Osteocyte (in vitro differentiated cells): ENCODE data around the gene GRM5. TPM values are rescaled to one million over a fixed set of nuclear protein-coding genes. Genes with fewer than 3 reads are reported as not detected.

ENCODE experiments used
- DNase-seq: peaks from one replicate; pipeline ENCODE4 v3.0.0; 2021; ENCODE audit warnings: mixed read lengths; ENCODE audit not compliant: unreplicated experiment; ENCODE audit errors: extremely low spot score
- H3K27ac Mint-ChIP-seq: one replicate; pipeline ENCODE4 v1.8.0; 2021; ENCODE audit warnings: mild to moderate bottlenecking, mixed read lengths; ENCODE audit not compliant: unreplicated experiment
- H3K27me3 Mint-ChIP-seq: one replicate; pipeline ENCODE4 v1.8.0; 2021; ENCODE audit warnings: mixed read lengths; ENCODE audit not compliant: unreplicated experiment
- H3K36me3 Mint-ChIP-seq: one replicate; pipeline ENCODE4 v1.8.0; 2021; ENCODE audit warnings: mixed read lengths; ENCODE audit not compliant: unreplicated experiment
- H3K4me1 Mint-ChIP-seq: one replicate; pipeline ENCODE4 v1.8.0; 2021; ENCODE audit warnings: mixed read lengths; ENCODE audit not compliant: unreplicated experiment
- H3K4me3 Mint-ChIP-seq: one replicate; pipeline ENCODE4 v1.8.0; 2021; ENCODE audit warnings: mild to moderate bottlenecking, moderate library complexity, mixed read lengths; ENCODE audit not compliant: unreplicated experiment
- H3K9me3 Mint-ChIP-seq: one replicate; pipeline ENCODE4 v1.8.0; 2021; ENCODE audit warnings: mixed read lengths; ENCODE audit not compliant: unreplicated experiment
- CTCF ChIP-seq: fragments of 200-600 bp; sonication (generic); IDR thresholded peaks from 2 replicates; pipeline ENCODE4 v1.5.0; 2021; ENCODE audit warnings: antibody characterized with exemption, mild to moderate bottlenecking, moderate library complexity
- total RNA-seq: library from RNA; stranded (reverse); gene quantifications from 2 replicates; pipeline ENCODE4 v1.2.1, GENCODE V29; 2021

GRM5 gene
- total RNA-seq, 1 donor from 2014 or later = 0.21 TPM

- H3K4me1 Mint-ChIP-seq = no peaks in the 10 kb centered on the region
- H3K4me3 Mint-ChIP-seq = no peak overlapping the region
- H3K9me3 Mint-ChIP-seq = peaks cover 9% of the 10 kb centered on the region
- no peak for TF ChIP-seq CTCF
- H3K36me3 Mint-ChIP-seq = no peaks in the 10 kb centered on the region
- H3K27ac Mint-ChIP-seq = no peak overlapping the region
- peaks cover 6% of the 10 kb centered on the region for H3K27me3 Mint-ChIP-seq
- DNase-seq = no peak
These were observed 448.6 kb downstream of the GRM5 start for GRCh38 chr11:88617226-88617625.

GRCh38 chr11:88604260-88604659, 461.5 kb downstream of the GRM5 start:
- no peaks in the 10 kb centered on the region for H3K9me3 Mint-ChIP-seq
- no peaks in the 10 kb centered on the region for H3K36me3 Mint-ChIP-seq
- no peak for TF ChIP-seq CTCF
- peaks cover 1% of the 10 kb centered on the region for H3K4me1 Mint-ChIP-seq
- H3K27me3 Mint-ChIP-seq = peaks cover 2% of the 10 kb centered on the region
- no peak for DNase-seq
- H3K27ac Mint-ChIP-seq = no peak overlapping the region
- no peak overlapping the region for H3K4me3 Mint-ChIP-seq

GRCh38 chr11:88603091-88603867, 462.5 kb downstream of the GRM5 start:
- no peak overlapping the region for H3K27ac Mint-ChIP-seq
- H3K4me3 Mint-ChIP-seq = no peak overlapping the region
- H3K27me3 Mint-ChIP-seq = peaks cover 2% of the 10 kb centered on the region
- H3K9me3 Mint-ChIP-seq = no peaks in the 10 kb centered on the region
- DNase-seq = no peak
- H3K36me3 Mint-ChIP-seq = no peaks in the 10 kb centered on the region
- peaks cover 1% of the 10 kb centered on the region for H3K4me1 Mint-ChIP-seq
- no peak for TF ChIP-seq CTCF

- no peak overlapping the region for H3K4me3 Mint-ChIP-seq
- TF ChIP-seq CTCF = no peak
- H3K27me3 Mint-ChIP-seq = peaks cover 2% of the 10 kb centered on the region
- H3K9me3 Mint-ChIP-seq = no peaks in the 10 kb centered on the region
- H3K27ac Mint-ChIP-seq = no peak overlapping the region
- DNase-seq = no peak
- no peaks in the 10 kb centered on the region for H3K36me3 Mint-ChIP-seq
- H3K4me1 Mint-ChIP-seq = no peaks in the 10 kb centered on the region
These were observed 468.4 kb downstream of the GRM5 start for GRCh38 chr11:88597387-88597786.

GRCh38 chr11:88596786-88597185, 469.0 kb downstream of the GRM5 start:
- H3K27me3 Mint-ChIP-seq = peaks cover 2% of the 10 kb centered on the region
- no peak overlapping the region for H3K4me3 Mint-ChIP-seq
- no peaks in the 10 kb centered on the region for H3K4me1 Mint-ChIP-seq
- TF ChIP-seq CTCF = no peak
- H3K36me3 Mint-ChIP-seq = no peaks in the 10 kb centered on the region
- no peaks in the 10 kb centered on the region for H3K9me3 Mint-ChIP-seq
- H3K27ac Mint-ChIP-seq = no peak overlapping the region
- no peak for DNase-seq
